Heart left ventricle (tissue), 16 donors: ENCODE measurements around the gene ABCC8. TPM values are rescaled to one million over a fixed set of nuclear protein-coding genes. Genes with fewer than 3 reads are reported as not detected.

Source experiments
- ATAC-seq, 4 donors: fragments of 200-7000 bp; cut with Tn5 transposase; one replicate each; pipeline ENCODE4 v1.9.1; 2020 to 2022; ENCODE audit warnings: moderate library complexity in 4 of 4, mild to moderate bottlenecking in 3 of 4, moderate number of reproducible peaks in 1 of 4
- DNase-seq, 5 donors: peaks; one replicate each; pipeline ENCODE4 v3.0.0-alpha.2; 2020
- H3K27ac ChIP-seq, 12 donors: fragments of 200-600 bp; sonication (generic) in 4 of 12; one replicate each; pipeline versions ENCODE4 v1.5.0 to v1.8.0; 2016 to 2022; ENCODE audit warnings: mild to moderate bottlenecking in 2 of 12
- H3K27me3 ChIP-seq, 9 donors: fragments of 200-600 bp; sonication (generic) in 2 of 9; one replicate each; pipeline versions ENCODE4 v1.5.1 to v1.8.0; 2016 to 2022; ENCODE audit warnings: mild to moderate bottlenecking in 3 of 9
- H3K36me3 ChIP-seq, 9 donors: fragments of 200-600 bp; sonication (generic) in 2 of 9; one replicate each; pipeline versions ENCODE4 v1.5.0 to v1.8.0; 2018 to 2022; ENCODE audit warnings: mild to moderate bottlenecking in 2 of 9
- H3K4me1 ChIP-seq, 12 donors: fragments of 200-600 bp; sonication (generic) in 4 of 12; one replicate each; pipeline versions ENCODE4 v1.5.0 to v1.8.0; 2016 to 2022; ENCODE audit warnings: mild to moderate bottlenecking in 3 of 12
- H3K4me3 ChIP-seq, 12 donors: fragments of 200-600 bp; sonication (generic) in 4 of 12; one replicate each; pipeline versions ENCODE4 v1.5.0 to v1.8.0; 2017 to 2022; ENCODE audit warnings: mild to moderate bottlenecking in 9 of 12, moderate library complexity in 4 of 12
- H3K9me3 ChIP-seq, 12 donors: fragments of 200-600 bp; sonication (generic) in 4 of 12; one replicate each; pipeline versions ENCODE4 v1.5.0 to v1.8.0; 2016 to 2022; ENCODE audit warnings: mild to moderate bottlenecking in 1 of 12
- CTCF ChIP-seq, 12 donors: fragments of 200-600 bp; sonication (generic) in 4 of 12; IDR thresholded peaks; one replicate each; pipeline versions ENCODE4 v1.5.0 to v1.8.0; 2018 to 2022; ENCODE audit warnings: antibody characterized with exemption in 12 of 12, mild to moderate bottlenecking in 5 of 12
- POLR2A ChIP-seq, 2 donors: fragments of 450-650 bp; IDR thresholded peaks; one replicate each; pipeline ENCODE4 v1.6.1; 2017; ENCODE audit warnings: antibody characterized with exemption in 2 of 2, mild to moderate bottlenecking in 2 of 2, moderate library complexity in 2 of 2
- WGBS, 4 donors: extraction: QIAGEN DNeasy Blood & Tissue Kit in 2 of 4; methylation state at CpG; one replicate each; pipeline versions ENCODE4 v1.1.5 to v1.1.7; 2013 to 2018; 5-methylcytosine and 5-hydroxymethylcytosine counted together
- intact Hi-C, 10 donors: fragments of 100-400 bp; cut with DNase I; formaldehyde crosslinking; loops; one replicate each; pipeline versions ENCODE4 v1.11.1 to v1.14.2; 2022
- polyA plus RNA-seq, 2 donors: library from polyadenylated mRNA; stranded (reverse); fragments of 200-250 nt; gene quantifications; one replicate each; pipeline ENCODE4 v1.2.3, GENCODE V29; 2013
- total RNA-seq, 9 donors: library from RNA; depleted of rRNA in 2 of 9; stranded (reverse); fragments of >200 nt in 2 of 9; fragmentation: NEBNext Ultra II Directional in 3 of 9; extraction: Animal tissue kit (Norgen Biotek cat#: 25700) in 3 of 9; gene quantifications; one replicate each; pipeline versions ENCODE4 v1.1.0 to v1.2.4, GENCODE V29; 2016 to 2023
- donor health status: ischemic (EF 13 %, LVEDD 7.1; RV severe dilation, severe dysfunction).
- donor health status: healthy with polysubstance abuse.
- donor health status: DM: no; HTN: yes; CAD: no.
- donor health status: DM: no; HTN: no; CAD: no.
- donor health status: ischemic (EF 25% LVEDD 6.9; RV normal size, moderate dysfunction).
- donor health status: ischemic (EF 25% LVEDD 5.7; RV mildly dilated, moderate dysfunction).
- donor health status: healthy.
- donor health status: DM: yes; HTN: yes; CAD: no.
- donor health status: ischemic (EF 35%, LVEDD 5.7; RV mildly dilated, moderate dysfunction).
- donor health status: nonischemic (EF 11% LVEDD 7.7; RV severe dilation, severe dysfunction).
- donor health status: DM: yes; HTN: yes; CAD: no.
- donor health status: PGD.
- donor health status: ischemic (EF 29% LVEDD 5.4; RV normal size, mild dysfunction).
- donor health status: nonischemic (EF 23%, LVEDD 6.1; RV moderate dilation, normal function).

ABCC8 gene
- total and polyA plus RNA-seq, 11 donors: 0.69 to 9.6 (median 3.6) TPM

GRCh38 chr11:17514476-17514875 is 37.8 kb upstream of the ABCC8 start:
- no peaks in the 10 kb centered on the region for H3K9me3 ChIP-seq
- no peak overlapping the region for H3K4me3 ChIP-seq
- 74 to 82% (median 80%) methylated on average over 4 of the region's 4 CpGs for WGBS, 4 donors
- no peaks in the 10 kb centered on the region for H3K36me3 ChIP-seq
- H3K27ac ChIP-seq: no peak overlapping the region
- TF ChIP-seq POLR2A (IDR thresholded peaks at IDR 0.05) (no peak), CTCF (IDR thresholded peaks at IDR 0.05) (no peak)
- DNase-seq: no peak
- no peaks in the 10 kb centered on the region for H3K4me1 ChIP-seq
- ATAC-seq: no peak
- no peaks in the 10 kb centered on the region for H3K27me3 ChIP-seq
- intact Hi-C loops: no loop called here

DNA sequence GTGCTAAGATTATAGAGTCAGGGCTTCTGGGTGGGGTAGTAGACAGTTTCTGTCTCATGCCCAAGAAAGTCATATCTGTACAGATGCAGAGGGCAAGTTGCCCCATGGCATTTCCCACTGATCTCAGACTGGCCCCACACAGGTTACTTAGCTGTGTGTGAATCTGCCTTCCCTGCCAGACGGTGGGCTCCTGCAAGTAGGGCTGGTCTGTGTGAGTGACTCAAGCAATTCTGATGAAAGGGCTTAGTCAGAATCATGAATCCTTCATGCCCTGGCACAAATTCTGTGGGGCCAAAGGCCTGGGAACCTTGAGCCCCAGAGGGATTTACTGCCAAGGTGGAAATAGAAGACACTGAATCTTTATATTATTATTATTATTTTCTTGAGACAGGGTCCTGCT is 37.2 kb upstream of the ABCC8 start:
- Histone ChIP-seq H3K27ac (no peak overlapping the region), H3K4me3 (no peak overlapping the region), H3K9me3 (no peaks in the 10 kb centered on the region), H3K4me1 (peaks cover 0 to 4% (median 1%) of the 10 kb centered on the region in 12 donors), H3K27me3 (no peaks in the 10 kb centered on the region), H3K36me3 (no peaks in the 10 kb centered on the region)
- intact Hi-C loops: no loop called here
- ATAC-seq: no peak
- DNase-seq: no peak
- 80 to 84% (median 81%) methylated on average over 1 of the region's 1 CpG for WGBS, 4 donors
- TF ChIP-seq POLR2A (IDR thresholded peaks at IDR 0.05) (no peak), CTCF (IDR thresholded peaks at IDR 0.05) (no peak)

GRCh38 chr11:17512101-17512500 is 35.5 kb upstream of the ABCC8 start:
- ATAC-seq (no peak), DNase-seq (no peak)
- TF ChIP-seq CTCF (IDR thresholded peaks at IDR 0.05) (no peak), POLR2A (IDR thresholded peaks at IDR 0.05) (no peak)
- peaks cover 0 to 19% (median 12%) of the 10 kb centered on the region in 12 donors for H3K4me1 ChIP-seq
- WGBS, 4 donors: 21 to 37% (median 30%) methylated on average over 2 of the region's 2 CpGs
- H3K27me3 ChIP-seq: no peaks in the 10 kb centered on the region
- H3K27ac ChIP-seq: no peak overlapping the region
- no peaks in the 10 kb centered on the region for H3K9me3 ChIP-seq
- H3K4me3 ChIP-seq: no peak overlapping the region
- no peaks in the 10 kb centered on the region for H3K36me3 ChIP-seq
- intact Hi-C loops: no loop called here

DNA sequence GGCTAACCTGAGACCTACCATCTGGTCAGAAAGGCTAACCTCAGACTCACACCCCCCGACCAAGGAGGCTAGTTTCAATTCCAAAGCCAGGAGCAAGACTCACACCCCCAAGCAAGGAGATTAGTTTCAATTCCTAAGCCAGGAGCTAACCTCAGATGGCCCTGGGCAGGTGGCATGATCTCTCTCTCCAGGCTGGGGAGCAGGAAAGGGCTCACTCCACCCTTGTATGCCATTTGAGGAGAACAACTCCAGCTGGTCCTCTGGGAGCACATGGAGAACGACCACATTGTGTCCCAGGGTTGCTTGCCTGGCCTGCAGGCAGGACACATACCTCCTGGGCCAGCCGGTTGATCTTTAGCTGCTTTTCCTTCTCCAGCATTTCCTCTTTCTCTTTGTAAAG is 34.9 kb upstream of the ABCC8 start:
- no peaks in the 10 kb centered on the region for H3K9me3 ChIP-seq
- peaks cover 0 to 19% (median 12%) of the 10 kb centered on the region in 12 donors for H3K4me1 ChIP-seq
- intact Hi-C loops: no loop called here
- H3K4me3 ChIP-seq: no peak overlapping the region
- no peaks in the 10 kb centered on the region for H3K36me3 ChIP-seq
- TF ChIP-seq POLR2A (IDR thresholded peaks at IDR 0.05) (no peak), CTCF (IDR thresholded peaks at IDR 0.05) (no peak)
- no peak for ATAC-seq
- DNase-seq: no peak
- no peak overlapping the region for H3K27ac ChIP-seq
- WGBS, 4 donors: 42 to 65% (median 57%) methylated on average over 2 to 3 of the region's 3 CpGs
- H3K27me3 ChIP-seq: no peaks in the 10 kb centered on the region
